H1 (cell line): ENCODE data around the gene DIP2C. TPM values are rescaled to one million over a fixed set of nuclear protein-coding genes. Genes with fewer than 3 reads are reported as not detected.

Experiments used
- CTCF ChIA-PET: fragments of 300-600 bp; sonication (Branson Sonifier 250); formaldehyde crosslinking; loops from one replicate; lab custom pipeline; 2021; ENCODE audit not compliant: partially characterized antibody; lab: Charles Lee
- POLR2A ChIA-PET: fragments of 300-600 bp; sonication (Branson Sonifier 250); formaldehyde crosslinking; loops from one replicate; lab custom pipeline; 2021; ENCODE audit warnings: inconsistent platforms; ENCODE audit not compliant: partially characterized antibody; lab: Charles Lee
- DNase-seq, 2 experiments: peaks; one replicate each; pipeline versions ENCODE4 v3.0.0 to v3.0.0-alpha.2; 2010 to 2022; ENCODE audit warnings: low spot score in 2 of 2, low read depth in 1 of 2, mixed read lengths in 1 of 2
- FAIRE-seq: peaks from 2 replicates; lab custom pipeline; 2011; peaks lifted over from hg19 to GRCh38; lab: Jason Lieb, UNC
- H2AFZ ChIP-seq: 2 replicates; pipeline ENCODE4 v1.8.1; 2012; ENCODE audit warnings: low read length, inconsistent platforms
- H2AK5ac ChIP-seq: 2 replicates; pipeline ENCODE4 v1.6.1; 2013; ENCODE audit warnings: low read depth, low read length
- H2BK120ac ChIP-seq: replicated peaks from 2 replicates; pipeline ENCODE3; 2013; ENCODE audit warnings: low read depth, low read length, inconsistent platforms
- H2BK12ac ChIP-seq: 2 replicates; pipeline ENCODE4 v1.6.1; 2013; ENCODE audit warnings: low read depth, low read length
- H2BK15ac ChIP-seq: 2 replicates; pipeline ENCODE4 v1.6.1; 2013; ENCODE audit warnings: low read length
- H2BK20ac ChIP-seq: 2 replicates; pipeline ENCODE4 v1.6.1; 2013; ENCODE audit warnings: low read length
- H2BK5ac ChIP-seq: 2 replicates; pipeline ENCODE4 v1.6.1; 2013; ENCODE audit warnings: low read depth, low read length
- H3K14ac ChIP-seq: 2 replicates; pipeline ENCODE4 v1.6.1; 2013; ENCODE audit warnings: inconsistent platforms; ENCODE audit not compliant: insufficient read length
- H3K18ac ChIP-seq: 2 replicates; pipeline ENCODE4 v1.6.1; 2013; ENCODE audit warnings: low read length; ENCODE audit errors: extremely low read depth
- H3K23ac ChIP-seq: 2 replicates; pipeline ENCODE4 v1.6.1; 2013; ENCODE audit warnings: inconsistent platforms; ENCODE audit not compliant: insufficient read length
- H3K23me2 ChIP-seq: 2 replicates; pipeline ENCODE4 v1.6.1; 2013; ENCODE audit warnings: low read depth, low read length
- H3K27ac ChIP-seq: 2 replicates; pipeline ENCODE4 v1.6.1; 2011; ENCODE audit warnings: low read depth, low read length, inconsistent platforms
- H3K27me3 ChIP-seq, 4 experiments: replicated peaks in 1 of 4; 1 replicate in 1 of 4; 2 replicates in 3 of 4; pipeline versions ENCODE4 v1.6.1 to v1.8.1; 2011 to 2013; ENCODE audit warnings: low read length in 3 of 4, mild to moderate bottlenecking in 3 of 4, inconsistent platforms in 2 of 4, mixed read lengths in 2 of 4, moderate library complexity in 1 of 4; ENCODE audit not compliant: control insufficient read depth in 3 of 4, insufficient read depth in 3 of 4; ENCODE audit errors: extremely low read depth in 1 of 4
- H3K36me3 ChIP-seq, 4 experiments: 2 replicates each; pipeline versions ENCODE4 v1.6.1 to v1.8.1; 2011 to 2013; ENCODE audit warnings: mild to moderate bottlenecking in 4 of 4, low read length in 3 of 4, moderate library complexity in 2 of 4, control low read depth in 1 of 4, inconsistent platforms in 1 of 4; ENCODE audit not compliant: insufficient read depth in 4 of 4, control insufficient read depth in 2 of 4
- H3K4ac ChIP-seq: replicated peaks from 2 replicates; pipeline ENCODE3; 2013; ENCODE audit warnings: low read length, low read depth, mixed read lengths, inconsistent platforms; ENCODE audit not compliant: insufficient read length
- H3K4me1 ChIP-seq, 4 experiments: replicated peaks in 1 of 4; 1 replicate in 1 of 4; 2 replicates in 3 of 4; pipeline versions ENCODE4 v1.6.1 to v1.8.1; 2011 to 2013; ENCODE audit warnings: low read length in 3 of 4, inconsistent platforms in 2 of 4, mixed read lengths in 1 of 4; ENCODE audit not compliant: insufficient read depth in 4 of 4, control insufficient read depth in 3 of 4
- H3K4me2 ChIP-seq, 2 experiments: 2 replicates each; pipeline versions ENCODE4 v1.6.1 to v1.8.1; 2011 to 2013; ENCODE audit warnings: low read depth in 2 of 2, low read length in 2 of 2, control low read depth in 1 of 2, inconsistent platforms in 1 of 2, mild to moderate bottlenecking in 1 of 2; ENCODE audit not compliant: insufficient read depth in 1 of 2
- H3K4me3 ChIP-seq, 4 experiments: fragments of 200-600, 300-600 bp in 1 of 4; sonication (generic), shearing (Covaris generic), sonication (Bioruptor Twin) in 1 of 4; 2 replicates each; pipeline versions ENCODE4 v1.5.1 to v1.8.1; 2011 to 2016; ENCODE audit warnings: low read length in 4 of 4, low read depth in 3 of 4, control low read depth in 2 of 4, inconsistent platforms in 2 of 4, mild to moderate bottlenecking in 2 of 4, mixed read lengths in 1 of 4, moderate library complexity in 1 of 4; ENCODE audit not compliant: insufficient read depth in 2 of 4; ENCODE audit errors: extremely low read depth in 1 of 4
- H3K56ac ChIP-seq: replicated peaks from 2 replicates; pipeline ENCODE3; 2013; ENCODE audit warnings: low read depth, mild to moderate bottlenecking, mixed read lengths, low read length, inconsistent platforms; ENCODE audit not compliant: insufficient read length
- H3K79me1 ChIP-seq: 2 replicates; pipeline ENCODE4 v1.6.1; 2013; ENCODE audit warnings: low read depth, low read length, control low read depth
- H3K79me2 ChIP-seq, 2 experiments: 2 replicates each; pipeline versions ENCODE4 v1.6.1 to v1.8.1; 2012 to 2013; ENCODE audit warnings: low read length in 2 of 2, mild to moderate bottlenecking in 2 of 2, inconsistent platforms in 1 of 2; ENCODE audit not compliant: insufficient read depth in 2 of 2, control insufficient read depth in 1 of 2
- H3K9ac ChIP-seq, 4 experiments: replicated peaks in 1 of 4; 1 replicate in 1 of 4; 2 replicates in 3 of 4; pipeline versions ENCODE4 v1.6.1 to v1.8.1; 2011 to 2013; ENCODE audit warnings: low read depth in 3 of 4, low read length in 3 of 4, control low read depth in 2 of 4, mild to moderate bottlenecking in 2 of 4, moderate library complexity in 2 of 4, inconsistent platforms in 1 of 4; ENCODE audit errors: extremely low read depth in 1 of 4
- H3K9me3 ChIP-seq, 2 experiments: 2 replicates each; pipeline versions ENCODE4 v1.6.1 to v1.8.1; 2012 to 2013; ENCODE audit warnings: mild to moderate bottlenecking in 2 of 2, moderate library complexity in 2 of 2, control low read depth in 1 of 2, inconsistent platforms in 1 of 2, low read depth in 1 of 2, low read length in 1 of 2, mixed read lengths in 1 of 2; ENCODE audit not compliant: insufficient read depth in 2 of 2
- H4K20me1 ChIP-seq, 2 experiments: replicated peaks in 1 of 2; 2 replicates each; pipeline versions ENCODE3 to v1.8.1; 2011 to 2013; ENCODE audit warnings: inconsistent platforms in 2 of 2, low read length in 2 of 2, mild to moderate bottlenecking in 1 of 2; ENCODE audit not compliant: insufficient read depth in 2 of 2, control insufficient read depth in 1 of 2
- H4K5ac ChIP-seq: 2 replicates; pipeline ENCODE4 v1.6.1; 2013; ENCODE audit warnings: low read length, low read depth, mixed read lengths, inconsistent platforms; ENCODE audit not compliant: insufficient read length
- H4K8ac ChIP-seq: 2 replicates; pipeline ENCODE4 v1.8.0; 2013; ENCODE audit warnings: mild to moderate bottlenecking, moderate library complexity, low read length, inconsistent platforms; ENCODE audit not compliant: insufficient read depth; ENCODE audit errors: extremely low read depth
- H4K91ac ChIP-seq: replicated peaks from 2 replicates; pipeline ENCODE3; 2013; ENCODE audit warnings: low read length, mixed read lengths, inconsistent platforms; ENCODE audit not compliant: insufficient read length
- KDM4A ChIP-seq: IDR thresholded peaks from one replicate; pipeline ENCODE4 v1.7.1; 2012; ENCODE audit warnings: low read depth, mild to moderate bottlenecking, moderate library complexity, low read length, inconsistent platforms; ENCODE audit not compliant: severe bottlenecking
- SP2 ChIP-seq: IDR thresholded peaks from 2 replicates; pipeline ENCODE4 v1.6.1; 2012; ENCODE audit warnings: mild to moderate bottlenecking, low read length, inconsistent platforms
- TCF12 ChIP-seq: IDR thresholded peaks from 2 replicates; pipeline ENCODE4 v1.6.1; 2011; ENCODE audit warnings: low read depth, mild to moderate bottlenecking, low read length
- WGBS, 2 experiments: shearing (Covaris generic) in 1 of 2; methylation state at CpG; one replicate each; pipeline versions ENCODE4 v1.1.6 to v1.1.7; 2013 to 2015; ENCODE audit warnings: low lambda C conversion rate in 2 of 2, mixed read lengths in 2 of 2, inconsistent platforms in 1 of 2, low coverage in 1 of 2, missing lambda C conversion rate in 1 of 2; ENCODE audit not compliant: insufficient replicate concordance in 2 of 2, insufficient coverage in 1 of 2, insufficient read length in 1 of 2; ENCODE audit errors: extremely low coverage in 1 of 2, missing lambda C conversion rate in 1 of 2; 5-methylcytosine and 5-hydroxymethylcytosine counted together
- polyA plus RNA-seq, 7 experiments: library from polyadenylated mRNA; depleted of rRNA in 3 of 7; stranded (reverse) in 5 of 7; unstranded in 2 of 7; fragments of >200 nt in 5 of 7; fragments of 200-250 nt in 2 of 7; gene quantifications; 1 replicate in 5 of 7; 2 replicates in 1 of 7; 4 replicates in 1 of 7; pipeline versions ENCODE4 v1.2.1 to v1.2.3, GENCODE V29; 2011 to 2013; ENCODE audit warnings: missing spikeins in 2 of 7, mixed read lengths in 2 of 7
- total RNA-seq: library from RNA; stranded (reverse); fragmentation: NEBNext Ultra II Directional; extraction: Animal tissue kit (Norgen Biotek cat#: 25700); gene quantifications from 2 replicates; pipeline ENCODE4 v1.2.1, GENCODE V29; 2021
- TF ChIP-seq, protein P1 (sequence below): IDR thresholded peaks from 2 replicates; pipeline ENCODE4 v1.6.1; 2011; ENCODE audit warnings: low read length, improper control_type of control experiment
- TF ChIP-seq, protein P2 (sequence below): IDR thresholded peaks from 2 replicates; pipeline ENCODE4 v1.6.1; 2011; ENCODE audit warnings: low read depth, mild to moderate bottlenecking, low read length; ENCODE audit not compliant: insufficient read depth

The DIP2C gene
- total and polyA plus RNA-seq, 2 of the 8 experiments (the other 6 are each of a cell fraction or from before 2014, with no cell fraction given): 3.8 to 9.3 TPM

DNA sequence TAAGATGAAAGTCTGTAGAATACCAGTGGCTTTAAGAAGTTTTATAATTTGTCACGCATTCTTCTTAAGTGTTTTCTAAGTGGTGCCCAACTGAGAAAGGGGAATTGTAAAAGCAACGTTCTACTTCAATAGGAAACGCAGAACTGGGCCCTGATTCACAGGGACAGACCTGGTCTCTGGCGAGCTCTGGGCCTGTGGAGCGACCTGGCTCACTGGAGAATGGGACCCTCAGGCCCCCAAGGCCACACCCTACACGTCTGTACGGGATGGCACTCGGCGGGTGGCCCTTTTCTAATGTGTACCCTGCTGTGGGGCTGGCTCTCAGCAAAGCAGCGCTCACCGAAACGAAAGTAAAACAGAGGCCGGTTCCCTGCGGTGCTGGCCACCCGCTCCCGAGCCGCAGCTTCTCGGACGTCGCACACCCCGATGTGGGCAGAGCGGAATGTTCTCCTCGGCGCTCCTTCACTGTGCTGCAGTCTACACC, 205.0 kb downstream of the DIP2C start:
- H2BK20ac ChIP-seq: no peak overlapping the region
- peak overlapping the region in 1 of 2 experiments; percentile 39; a peak in 2 of 4 replicates for H3K4me2 ChIP-seq
- H3K9ac ChIP-seq: no peak overlapping the region
- H2AFZ ChIP-seq: no peak overlapping the region
- H4K91ac ChIP-seq: no peak overlapping the region
- DNase-seq: peak in 1 of 2 experiments; percentile 63
- peaks cover 0 to 11% of the 10 kb centered on the region in 2 experiments for H4K20me1 ChIP-seq
- H2BK120ac ChIP-seq: no peak overlapping the region
- H3K4me1 ChIP-seq: peaks cover 2 to 14% (median 4%) of the 10 kb centered on the region in 4 experiments; a peak in 5 of 7 replicates
- peak overlapping the region in 1 of 4 experiments; percentile 43; a peak in 3 of 8 replicates for H3K4me3 ChIP-seq
- no peak overlapping the region for H4K8ac ChIP-seq
- no peak overlapping the region for H3K23ac ChIP-seq
- peaks cover 3% of the 10 kb centered on the region; the same call in 1 of the 2 replicates for H3K79me1 ChIP-seq
- no peak overlapping the region for H2AK5ac ChIP-seq
- no peak overlapping the region for H3K4ac ChIP-seq
- ChIA-PET CTCF (interaction anchor here (0.7 kb wide), 1 partner anchor 27 kb away, joined by 3 read pairs; no protein-coding TSS in a partner anchor), POLR2A (no interaction called here)
- H3K56ac ChIP-seq: no peak overlapping the region
- no peaks in the 10 kb centered on the region; a peak in 2 of 7 replicates for H3K27me3 ChIP-seq
- WGBS, 2 experiments: 53% methylated on average over 24 of the region's 24 CpGs; no CpG with 5 or more reads in 1 of the 2 experiments
- H2BK12ac ChIP-seq: no peak overlapping the region
- H3K23me2 ChIP-seq: no peaks in the 10 kb centered on the region; the same call in 1 of the 2 replicates
- no peaks in the 10 kb centered on the region for H3K36me3 ChIP-seq
- H2BK15ac ChIP-seq: no peak overlapping the region
- H3K9me3 ChIP-seq: no peaks in the 10 kb centered on the region
- TF ChIP-seq KDM4A (no peak), SP2 (no peak), TCF12 (no peak)
- TF ChIP-seq, protein P1, sequence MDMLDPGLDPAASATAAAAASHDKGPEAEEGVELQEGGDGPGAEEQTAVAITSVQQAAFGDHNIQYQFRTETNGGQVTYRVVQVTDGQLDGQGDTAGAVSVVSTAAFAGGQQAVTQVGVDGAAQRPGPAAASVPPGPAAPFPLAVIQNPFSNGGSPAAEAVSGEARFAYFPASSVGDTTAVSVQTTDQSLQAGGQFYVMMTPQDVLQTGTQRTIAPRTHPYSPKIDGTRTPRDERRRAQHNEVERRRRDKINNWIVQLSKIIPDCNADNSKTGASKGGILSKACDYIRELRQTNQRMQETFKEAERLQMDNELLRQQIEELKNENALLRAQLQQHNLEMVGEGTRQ: no peak
- TF ChIP-seq, protein P2, sequence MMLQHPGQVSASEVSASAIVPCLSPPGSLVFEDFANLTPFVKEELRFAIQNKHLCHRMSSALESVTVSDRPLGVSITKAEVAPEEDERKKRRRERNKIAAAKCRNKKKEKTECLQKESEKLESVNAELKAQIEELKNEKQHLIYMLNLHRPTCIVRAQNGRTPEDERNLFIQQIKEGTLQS: no peak
- no peak for FAIRE-seq
- H2BK5ac ChIP-seq: peak overlapping the region; percentile 54; the same call in 1 of the 2 replicates
- no peaks in the 10 kb centered on the region for H3K79me2 ChIP-seq
- no peak overlapping the region for H3K14ac ChIP-seq
- H4K5ac ChIP-seq: no peak overlapping the region
- H3K18ac ChIP-seq: no peak overlapping the region
- H3K27ac ChIP-seq: no peak overlapping the region
